SU-DHL-6 (cell line): ENCODE measurements around the gene CSF2RB.

Source experiments
- EZH2phosphoT487 ChIP-seq: fragments of 200-600 bp; sonication (generic), shearing (Covaris generic); conservative IDR thresholded peaks from 2 replicates; pipeline ENCODE4 v1.6.1; 2018; ENCODE audit warnings: mild to moderate bottlenecking, antibody characterized with exemption, low read length, moderate library complexity, mixed read lengths
- TF ChIP-seq, protein P1 (sequence below): fragments of 200-600 bp; sonication (generic); IDR thresholded peaks from one replicate; pipeline ENCODE4 v1.5.1; 2017; ENCODE audit warnings: antibody characterized with exemption, mild to moderate bottlenecking, low read length, moderate library complexity; ENCODE audit not compliant: insufficient read depth, poor library complexity, severe bottlenecking

DNA sequence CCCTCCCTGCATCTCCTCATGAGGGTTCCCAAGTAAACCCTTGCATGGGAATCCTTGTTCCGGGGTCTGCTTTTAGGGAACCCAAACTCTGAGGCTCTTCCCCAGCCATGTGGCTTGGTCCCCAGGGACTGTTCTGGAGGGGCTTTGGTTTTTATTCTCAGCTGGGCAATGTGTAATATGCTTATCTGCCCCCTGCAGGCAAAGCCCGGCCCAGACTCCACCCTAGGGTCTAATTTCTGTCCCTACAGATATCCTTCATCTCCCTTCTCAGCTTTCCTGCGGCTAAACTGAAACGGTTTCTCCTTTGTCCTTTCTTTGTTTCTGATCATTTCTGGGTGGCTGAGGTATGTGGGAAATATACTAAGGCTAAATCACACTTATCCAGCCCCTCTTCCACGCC is 68.7 kb downstream of the CSF2RB start:
- TF ChIP-seq, protein P1, sequence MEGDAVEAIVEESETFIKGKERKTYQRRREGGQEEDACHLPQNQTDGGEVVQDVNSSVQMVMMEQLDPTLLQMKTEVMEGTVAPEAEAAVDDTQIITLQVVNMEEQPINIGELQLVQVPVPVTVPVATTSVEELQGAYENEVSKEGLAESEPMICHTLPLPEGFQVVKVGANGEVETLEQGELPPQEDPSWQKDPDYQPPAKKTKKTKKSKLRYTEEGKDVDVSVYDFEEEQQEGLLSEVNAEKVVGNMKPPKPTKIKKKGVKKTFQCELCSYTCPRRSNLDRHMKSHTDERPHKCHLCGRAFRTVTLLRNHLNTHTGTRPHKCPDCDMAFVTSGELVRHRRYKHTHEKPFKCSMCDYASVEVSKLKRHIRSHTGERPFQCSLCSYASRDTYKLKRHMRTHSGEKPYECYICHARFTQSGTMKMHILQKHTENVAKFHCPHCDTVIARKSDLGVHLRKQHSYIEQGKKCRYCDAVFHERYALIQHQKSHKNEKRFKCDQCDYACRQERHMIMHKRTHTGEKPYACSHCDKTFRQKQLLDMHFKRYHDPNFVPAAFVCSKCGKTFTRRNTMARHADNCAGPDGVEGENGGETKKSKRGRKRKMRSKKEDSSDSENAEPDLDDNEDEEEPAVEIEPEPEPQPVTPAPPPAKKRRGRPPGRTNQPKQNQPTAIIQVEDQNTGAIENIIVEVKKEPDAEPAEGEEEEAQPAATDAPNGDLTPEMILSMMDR, result no peak
- TF ChIP-seq EZH2phosphoT487, result no peak
